Prostate gland (tissue), 2 donors: Measurements from ENCODE around the gene RFX2. TPM values are rescaled to one million over a fixed set of nuclear protein-coding genes. Genes with fewer than 3 reads are reported as not detected.
"Not testable (repeated sequence)": the region's sequence is repeated elsewhere in the genome, so short reads cannot be mapped to it uniquely, and the experiment has no call there.

Experiments used
- DNase-seq: peaks from one replicate; pipeline ENCODE4 v3.0.0-alpha.2; 2019; ENCODE audit warnings: low spot score
- H3K27ac ChIP-seq, 2 donors: fragments of 200-600 bp; sonication (generic); 2 replicates each; pipeline ENCODE4 v1.5.1; 2017 to 2019
- H3K27me3 ChIP-seq: fragments of 200-600 bp; sonication (generic); replicated peaks from 2 replicates; pipeline ENCODE4 v1.5.1; 2019; ENCODE audit not compliant: insufficient read depth
- H3K36me3 ChIP-seq, 2 donors: fragments of 200-600 bp; sonication (generic); 1 replicate in 1 of 2; 2 replicates in 1 of 2; pipeline versions ENCODE4 v1.5.1 to v1.8.1; 2017 to 2019
- H3K4me1 ChIP-seq: fragments of 200-600 bp; sonication (generic); replicated peaks from 2 replicates; pipeline ENCODE4 v1.5.1; 2019
- H3K4me3 ChIP-seq, 2 donors: fragments of 200-600 bp; sonication (generic); 2 replicates each; pipeline ENCODE4 v1.5.1; 2017 to 2019
- H3K9me3 ChIP-seq: fragments of 200-600 bp; sonication (generic); 2 replicates; pipeline ENCODE4 v1.5.1; 2017
- POLR2A ChIP-seq: fragments of 450-650 bp; IDR thresholded peaks from one replicate; pipeline ENCODE4 v1.6.1; 2016; ENCODE audit warnings: antibody characterized with exemption, mild to moderate bottlenecking
- POLR2AphosphoS5 ChIP-seq: sonication (generic); formaldehyde crosslinking; IDR thresholded peaks from one replicate; pipeline ENCODE4 v1.6.1; 2017; ENCODE audit warnings: antibody characterized with exemption
- WGBS: methylation state at CpG from one replicate; pipeline ENCODE4 v1.1.5; 2018; 5-methylcytosine and 5-hydroxymethylcytosine counted together
- intact Hi-C: fragments of 100-400 bp; cut with DNase I; formaldehyde crosslinking; loops from one replicate; pipeline ENCODE4 v1.14.2; 2022
- total RNA-seq, 2 donors: library from RNA; depleted of rRNA; stranded (reverse); fragments of >200 nt; gene quantifications; one replicate each; pipeline ENCODE4 v1.1.0, GENCODE V29; 2016
- TF ChIP-seq, protein P1 (sequence below), 4 experiments: fragments of 200-600 bp in 2 of 4; fragments of 450-650 bp in 2 of 4; sonication (generic) in 2 of 4; IDR thresholded peaks; 1 replicate in 3 of 4; 2 replicates in 1 of 4; pipeline ENCODE4 v1.5.1; 2016 to 2019; ENCODE audit warnings: antibody characterized with exemption in 4 of 4, mild to moderate bottlenecking in 2 of 4, moderate library complexity in 2 of 4

The RFX2 gene
- total RNA-seq, 2 donors from 2014 or later, result 13.4 to 25.3 TPM

DNA sequence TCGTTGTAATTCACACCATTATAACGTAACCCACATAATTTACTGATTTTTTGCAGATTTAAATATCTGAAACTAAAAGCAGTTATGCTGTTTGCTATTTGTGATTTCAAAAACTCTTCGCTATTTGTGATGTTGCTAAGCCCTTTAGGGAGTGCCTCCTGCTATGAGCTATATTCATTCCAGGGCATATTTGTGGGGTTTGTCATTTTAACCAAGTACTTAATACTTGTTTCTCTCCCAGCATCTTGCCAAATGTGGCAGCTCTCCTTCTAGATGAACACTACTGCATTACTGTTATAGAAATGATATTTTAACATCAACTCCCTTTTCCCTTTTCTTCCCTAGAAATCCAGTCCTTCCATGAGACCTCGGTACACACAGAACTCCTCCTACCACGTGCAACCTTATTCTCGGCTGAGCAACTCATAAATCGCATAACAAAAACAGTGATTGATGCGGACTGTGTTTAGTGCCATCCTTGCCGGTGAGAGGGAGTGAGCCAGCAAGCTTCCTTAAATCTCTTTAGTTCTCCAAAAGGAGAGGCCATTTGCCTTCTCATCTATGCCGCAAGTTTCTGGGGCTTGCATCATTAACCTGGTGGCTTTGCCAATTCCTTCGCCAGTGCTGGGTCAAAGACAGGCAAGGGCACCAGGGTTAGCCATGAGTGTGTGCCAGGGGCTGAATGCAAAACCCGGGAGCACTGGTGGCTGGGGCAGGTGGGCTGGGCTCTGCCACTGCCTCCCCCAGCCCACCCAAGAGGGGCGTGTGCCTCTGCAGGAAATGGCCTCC lies 33.4 kb downstream of the RFX2 start:
- Histone ChIP-seq H3K4me3 (no peak overlapping the region), H3K9me3 (no peaks in the 10 kb centered on the region), H3K4me1 (no peaks in the 10 kb centered on the region), H3K27me3 (no peaks in the 10 kb centered on the region), H3K27ac (no peak overlapping the region), H3K36me3 (no peaks in the 10 kb centered on the region)
- intact Hi-C loops, result no loop called here
- TF ChIP-seq, protein P1, sequence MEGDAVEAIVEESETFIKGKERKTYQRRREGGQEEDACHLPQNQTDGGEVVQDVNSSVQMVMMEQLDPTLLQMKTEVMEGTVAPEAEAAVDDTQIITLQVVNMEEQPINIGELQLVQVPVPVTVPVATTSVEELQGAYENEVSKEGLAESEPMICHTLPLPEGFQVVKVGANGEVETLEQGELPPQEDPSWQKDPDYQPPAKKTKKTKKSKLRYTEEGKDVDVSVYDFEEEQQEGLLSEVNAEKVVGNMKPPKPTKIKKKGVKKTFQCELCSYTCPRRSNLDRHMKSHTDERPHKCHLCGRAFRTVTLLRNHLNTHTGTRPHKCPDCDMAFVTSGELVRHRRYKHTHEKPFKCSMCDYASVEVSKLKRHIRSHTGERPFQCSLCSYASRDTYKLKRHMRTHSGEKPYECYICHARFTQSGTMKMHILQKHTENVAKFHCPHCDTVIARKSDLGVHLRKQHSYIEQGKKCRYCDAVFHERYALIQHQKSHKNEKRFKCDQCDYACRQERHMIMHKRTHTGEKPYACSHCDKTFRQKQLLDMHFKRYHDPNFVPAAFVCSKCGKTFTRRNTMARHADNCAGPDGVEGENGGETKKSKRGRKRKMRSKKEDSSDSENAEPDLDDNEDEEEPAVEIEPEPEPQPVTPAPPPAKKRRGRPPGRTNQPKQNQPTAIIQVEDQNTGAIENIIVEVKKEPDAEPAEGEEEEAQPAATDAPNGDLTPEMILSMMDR (IDR thresholded peaks at IDR 0.05), result no peak
- TF ChIP-seq POLR2A (no peak), POLR2AphosphoS5 (no peak)
- WGBS, result 46% methylated on average over 12 of the region's 13 CpGs
- no peak for DNase-seq

DNA sequence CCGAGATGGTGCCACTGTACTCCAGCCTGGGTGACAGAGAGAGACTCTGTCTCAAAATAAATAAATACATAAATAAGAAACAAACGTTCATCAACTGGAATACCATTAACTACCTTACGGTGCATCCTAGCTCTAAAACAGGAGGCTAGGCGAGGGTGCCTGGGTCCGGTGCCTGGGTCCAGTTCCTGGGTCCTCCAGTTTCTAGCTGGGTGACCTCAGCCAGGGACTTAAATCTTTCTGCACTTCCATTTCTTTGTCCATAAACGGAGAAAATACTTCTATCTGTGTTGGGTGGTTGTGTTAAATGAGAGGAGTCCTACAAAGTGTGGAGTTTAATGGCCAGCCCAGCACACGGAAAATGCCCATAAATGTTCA lies 34.0 kb downstream of the RFX2 start:
- intact Hi-C loops, result no loop called here
- no peaks in the 10 kb centered on the region for H3K36me3 ChIP-seq
- H3K9me3 ChIP-seq, result no peaks in the 10 kb centered on the region
- TF ChIP-seq POLR2AphosphoS5 (no peak), POLR2A (no peak)
- TF ChIP-seq, protein P1 (IDR thresholded peaks at IDR 0.05), result no peak
- no peak overlapping the region for H3K4me3 ChIP-seq
- no peaks in the 10 kb centered on the region for H3K4me1 ChIP-seq
- no peak overlapping the region for H3K27ac ChIP-seq
- H3K27me3 ChIP-seq, result no peaks in the 10 kb centered on the region
- WGBS, result 84% methylated on average over 7 of the region's 7 CpGs
- DNase-seq, result no peak

DNA sequence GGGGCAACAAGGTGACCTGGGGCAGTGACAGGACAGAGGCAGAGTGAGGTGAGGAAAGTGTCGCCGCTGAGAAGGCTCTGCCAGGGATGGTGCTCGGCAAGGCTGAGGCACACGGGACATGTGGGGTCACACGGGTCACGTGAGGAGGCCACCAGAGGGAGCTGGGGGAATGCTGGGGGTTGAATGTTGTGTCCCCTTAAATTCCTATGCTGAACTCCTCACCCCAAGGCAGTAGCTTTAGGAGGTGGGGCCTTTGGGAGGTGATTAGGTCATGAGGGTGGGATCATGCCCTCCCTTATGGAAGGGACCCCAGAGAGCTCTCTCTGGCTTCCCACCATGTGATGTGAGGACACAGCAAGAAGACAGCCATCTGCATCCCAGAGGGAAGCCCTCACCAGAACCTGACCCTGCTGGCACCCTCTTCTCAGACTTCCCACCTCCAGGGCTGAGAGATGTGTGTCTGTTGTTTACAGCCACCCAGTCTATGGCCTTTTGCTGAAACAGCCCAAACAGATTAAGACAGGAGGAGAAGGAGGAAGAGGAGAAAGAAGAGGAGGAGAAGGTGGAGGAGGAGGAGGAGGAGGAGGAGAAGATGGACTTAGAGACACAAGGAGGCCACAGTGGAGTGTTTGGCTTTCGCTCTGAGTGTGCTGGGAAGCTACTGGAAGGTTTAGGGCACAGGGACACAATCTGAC lies 35.4 kb downstream of the RFX2 start:
- H3K27me3 ChIP-seq, result no peaks in the 10 kb centered on the region
- no peak for TF ChIP-seq POLR2A
- TF ChIP-seq, protein P1 (IDR thresholded peaks at IDR 0.05), result no peak
- TF ChIP-seq POLR2AphosphoS5, result no peak
- H3K4me1 ChIP-seq, result no peaks in the 10 kb centered on the region
- intact Hi-C loops, result no loop called here
- H3K9me3 ChIP-seq, result no peaks in the 10 kb centered on the region
- H3K27ac ChIP-seq, result no peak overlapping the region
- no peak for DNase-seq
- no peaks in the 10 kb centered on the region for H3K36me3 ChIP-seq
- 86% methylated on average over 7 of the region's 7 CpGs for WGBS
- no peak overlapping the region for H3K4me3 ChIP-seq

DNA sequence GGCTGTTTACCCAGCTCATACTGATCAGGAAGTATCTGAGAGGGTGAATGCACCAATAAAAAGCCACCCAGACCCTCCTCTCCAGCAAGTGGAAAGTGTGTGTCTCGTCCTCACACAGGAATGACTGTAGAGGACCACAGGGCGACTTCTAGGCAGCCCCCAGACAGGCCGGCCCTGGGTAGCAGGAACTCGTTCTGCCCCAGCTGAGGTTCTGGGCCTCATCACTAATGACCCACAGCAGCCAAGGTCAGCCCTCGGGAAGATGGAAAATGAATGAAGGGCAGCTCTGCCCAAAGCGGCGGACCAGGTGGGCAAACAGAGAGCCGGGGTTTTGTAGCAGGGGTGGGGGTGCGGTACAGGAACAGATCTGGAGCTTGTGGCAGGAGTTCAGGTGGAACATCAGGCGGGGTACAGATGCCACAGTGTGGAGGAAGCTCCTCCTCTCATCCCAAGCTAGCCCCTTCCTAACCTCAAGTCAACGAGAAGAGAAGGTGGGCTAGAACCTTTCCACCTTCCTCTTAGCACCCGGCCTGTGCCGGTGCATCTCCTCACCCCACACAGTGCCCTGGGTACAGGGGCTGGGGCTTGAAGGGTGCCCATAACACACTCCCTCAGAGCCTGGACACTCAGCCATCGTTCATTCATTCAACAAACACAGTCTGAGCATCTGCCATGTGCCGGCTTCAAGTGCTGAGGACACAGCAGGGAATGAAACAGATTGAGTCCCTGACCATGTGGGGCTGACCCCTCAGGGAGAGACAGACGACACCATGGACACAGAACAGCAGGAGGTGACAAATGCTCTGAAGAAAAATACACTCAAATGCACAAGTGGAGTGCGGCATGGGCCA lies 36.2 kb downstream of the RFX2 start:
- no peaks in the 10 kb centered on the region for H3K4me1 ChIP-seq

DNA sequence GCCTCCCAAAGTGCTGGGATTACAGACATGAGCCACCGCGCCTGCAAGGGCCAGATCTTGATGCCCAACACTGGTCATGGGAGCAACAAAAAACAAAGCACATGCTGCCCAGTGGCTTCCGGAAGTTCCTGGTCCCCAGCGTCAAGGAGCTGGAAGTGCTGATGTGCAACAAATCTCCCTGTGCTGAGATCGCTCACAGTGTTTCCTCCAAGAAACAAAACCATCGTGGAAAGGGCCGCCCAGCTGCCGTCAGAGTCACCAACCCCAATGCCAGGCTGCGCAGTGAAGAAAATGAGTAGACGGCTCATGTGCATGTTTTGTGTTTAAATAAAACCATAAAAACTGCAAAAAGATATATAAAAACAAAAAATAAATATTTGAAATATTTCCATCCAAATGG lies 37.1 kb downstream of the RFX2 start:
- H3K27ac ChIP-seq, H3K4me1 ChIP-seq, H3K27me3 ChIP-seq, DNase-seq, H3K9me3 ChIP-seq, H3K36me3 ChIP-seq, intact Hi-C loops, H3K4me3 ChIP-seq: not testable (repeated sequence)
- WGBS, result 91% methylated on average over 10 of the region's 10 CpGs

More for the DNA sequence above, 36.2 kb downstream of the RFX2 start:
- DNase-seq, result no peak
- 87% methylated on average over 14 of the region's 17 CpGs for WGBS
- H3K27ac ChIP-seq, result no peak overlapping the region
- intact Hi-C loops, result no loop called here
- TF ChIP-seq, protein P1 (IDR thresholded peaks at IDR 0.05), result no peak
- no peak for TF ChIP-seq POLR2A
- TF ChIP-seq POLR2AphosphoS5, result no peak
- no peaks in the 10 kb centered on the region for H3K27me3 ChIP-seq
- no peak overlapping the region for H3K4me3 ChIP-seq
- H3K36me3 ChIP-seq, result no peaks in the 10 kb centered on the region
- no peaks in the 10 kb centered on the region for H3K9me3 ChIP-seq
